Measurements from ENCODE around the gene MFSD12. TPM values are rescaled to one million over a fixed set of nuclear protein-coding genes. Genes with fewer than 3 reads are reported as not detected.

MFSD12 gene
- total RNA-seq, 1 donor from 2014 or later = 181 TPM

- H3K27me3 ChIP-seq (ENCODE audit: insufficient read depth, low read length) = no peaks in the 10 kb centered on the region
- H3K27me3 Mint-ChIP-seq (ENCODE audit: low read depth, unreplicated experiment) = no peaks in the 10 kb centered on the region
- DNase-seq (ENCODE audit: low read depth) = peak; percentile 89
- H3K27ac ChIP-seq (ENCODE audit: low read depth, low read length) = peak within 1 kb of the TSS; percentile 98
- peaks cover 8% of the 10 kb centered on the region for H3K4me1 ChIP-seq (ENCODE audit: insufficient read depth, low read length)
- peak within 1 kb of the TSS; percentile 94 for H3K4me3 Mint-ChIP-seq (ENCODE audit: unreplicated experiment)
- TF ChIP-seq CTCF (IDR thresholded peaks at IDR 0.05; ENCODE audit: insufficient read depth, low read depth, low read length) (no peak), EZH2 (IDR thresholded peaks at IDR 0.05; ENCODE audit: insufficient read depth, low read length) (no peak)
- H4K20me1 ChIP-seq (ENCODE audit: insufficient read depth, low read length) = peaks cover 3% of the 10 kb centered on the region
- H3K36me3 ChIP-seq (ENCODE audit: insufficient read depth, low read length) = no peaks in the 10 kb centered on the region
- H3K36me3 Mint-ChIP-seq (ENCODE audit: low read depth, unreplicated experiment) = peaks cover 4% of the 10 kb centered on the region
- H3K79me2 ChIP-seq (ENCODE audit: insufficient read depth, low read length) = peaks cover 38% of the 10 kb centered on the region
- peak within 1 kb of the TSS; percentile 100 for H2AFZ ChIP-seq (ENCODE audit: low read depth, low read length)
- H3K9me3 ChIP-seq (ENCODE audit: insufficient read depth, low read depth, low read length) = no peaks in the 10 kb centered on the region
- H3K9ac ChIP-seq (ENCODE audit: low read length) = peak within 1 kb of the TSS; percentile 98
- H3K4me1 Mint-ChIP-seq (ENCODE audit: low read depth, unreplicated experiment) = peaks cover 12% of the 10 kb centered on the region
- peak; percentile 73 for FAIRE-seq
- peak within 1 kb of the TSS; percentile 94 for H3K4me3 ChIP-seq (ENCODE audit: insufficient read depth, low read depth, low read length)
- H3K9me3 Mint-ChIP-seq (ENCODE audit: unreplicated experiment) = peaks cover 2% of the 10 kb centered on the region
- H3K4me2 ChIP-seq (ENCODE audit: low read length) = peak within 1 kb of the TSS; percentile 97
- H3K27ac Mint-ChIP-seq (ENCODE audit: unreplicated experiment) = peak within 1 kb of the TSS; percentile 97
These were observed 56.8 kb downstream of the MFSD12 start, which contains the start of gene DOHH for GRCh38 chr19:3500429-3501101. Gene DOHH (minus strand): TSS chr19:3500674. CDS start chr19:3496814, 3,860 bp downstream.

- FAIRE-seq = no peak
- Mint-ChIP-seq H3K36me3 (ENCODE audit: low read depth, unreplicated experiment) (peaks cover 4% of the 10 kb centered on the region), H3K27ac (ENCODE audit: unreplicated experiment) (peak overlapping the region; percentile 87)
These were observed 57.5 kb downstream of the MFSD12 start for GRCh38 chr19:3499738-3500428.

More at GRCh38 chr19:3499738-3500428, 57.5 kb downstream of the MFSD12 start:
- TF ChIP-seq CTCF (IDR thresholded peaks at IDR 0.05; ENCODE audit: insufficient read depth, low read depth, low read length) = no peak
- no peak for TF ChIP-seq EZH2 (IDR thresholded peaks at IDR 0.05; ENCODE audit: insufficient read depth, low read length)
- Histone ChIP-seq H3K79me2 (ENCODE audit: insufficient read depth, low read length) (peaks cover 38% of the 10 kb centered on the region), H2AFZ (ENCODE audit: low read depth, low read length) (peak overlapping the region; percentile 100), H4K20me1 (ENCODE audit: insufficient read depth, low read length) (peaks cover 3% of the 10 kb centered on the region), H3K4me3 (ENCODE audit: insufficient read depth, low read depth, low read length) (peak overlapping the region; percentile 94), H3K27ac (ENCODE audit: low read depth, low read length) (peak overlapping the region; percentile 98), H3K27me3 (ENCODE audit: insufficient read depth, low read length) (no peaks in the 10 kb centered on the region), H3K4me2 (ENCODE audit: low read length) (peak overlapping the region; percentile 97), H3K4me1 (ENCODE audit: insufficient read depth, low read length) (peaks cover 5% of the 10 kb centered on the region), H3K9me3 (ENCODE audit: insufficient read depth, low read depth, low read length) (no peaks in the 10 kb centered on the region), H3K9ac (ENCODE audit: low read length) (peak overlapping the region; percentile 98), H3K36me3 (ENCODE audit: insufficient read depth, low read length) (no peaks in the 10 kb centered on the region)
- Mint-ChIP-seq H3K9me3 (ENCODE audit: unreplicated experiment) (peaks cover 2% of the 10 kb centered on the region), H3K27me3 (ENCODE audit: low read depth, unreplicated experiment) (no peaks in the 10 kb centered on the region), H3K4me1 (ENCODE audit: low read depth, unreplicated experiment) (peaks cover 12% of the 10 kb centered on the region), H3K4me3 (ENCODE audit: unreplicated experiment) (peak overlapping the region; percentile 94)
- DNase-seq (ENCODE audit: low read depth) = no peak

Measured in astrocyte (in vitro differentiated cells and primary cell).